Keratinocyte (primary cell): Measurements from ENCODE around the gene APOE.

Experiments
- EZH2 ChIP-seq: IDR thresholded peaks from one replicate; pipeline ENCODE4 v1.6.1; 2012; ENCODE audit warnings: inconsistent platforms, mild to moderate bottlenecking, low read length, moderate library complexity
- TF ChIP-seq, protein P1 (sequence below), 3 experiments: IDR thresholded peaks in 1 of 3; conservative IDR thresholded peaks in 1 of 3; optimal IDR thresholded peaks in 1 of 3; 2 replicates in 2 of 3; 3 replicates in 1 of 3; pipeline versions ENCODE3 to v1.5.1; 2011; ENCODE audit warnings: low read length in 3 of 3, mild to moderate bottlenecking in 3 of 3, moderate library complexity in 2 of 3, control low read depth in 1 of 3, inconsistent platforms in 1 of 3; ENCODE audit not compliant: insufficient read depth in 2 of 3; ENCODE audit errors: extremely low read depth in 1 of 3

DNA sequence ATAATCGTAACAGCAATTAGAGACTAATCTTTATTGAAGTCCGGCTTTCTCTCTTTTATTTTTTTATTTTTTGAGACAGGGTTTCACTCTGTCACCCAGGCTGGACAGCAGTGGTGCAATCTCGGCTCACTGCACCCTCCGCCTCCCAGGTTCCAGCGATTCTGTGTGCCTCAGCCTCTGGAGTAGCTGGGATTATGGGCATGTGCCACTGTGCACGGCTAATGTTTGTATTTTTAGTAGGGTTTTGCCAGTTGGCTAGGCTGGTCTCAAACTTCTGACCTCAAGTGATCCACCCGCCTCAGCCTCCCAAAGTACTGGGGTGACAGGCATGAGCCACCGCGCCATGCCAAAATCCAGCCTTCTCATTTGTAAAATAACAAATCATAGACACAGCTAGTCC lies 44.0 kb downstream of the APOE start:
- TF ChIP-seq, protein P1, sequence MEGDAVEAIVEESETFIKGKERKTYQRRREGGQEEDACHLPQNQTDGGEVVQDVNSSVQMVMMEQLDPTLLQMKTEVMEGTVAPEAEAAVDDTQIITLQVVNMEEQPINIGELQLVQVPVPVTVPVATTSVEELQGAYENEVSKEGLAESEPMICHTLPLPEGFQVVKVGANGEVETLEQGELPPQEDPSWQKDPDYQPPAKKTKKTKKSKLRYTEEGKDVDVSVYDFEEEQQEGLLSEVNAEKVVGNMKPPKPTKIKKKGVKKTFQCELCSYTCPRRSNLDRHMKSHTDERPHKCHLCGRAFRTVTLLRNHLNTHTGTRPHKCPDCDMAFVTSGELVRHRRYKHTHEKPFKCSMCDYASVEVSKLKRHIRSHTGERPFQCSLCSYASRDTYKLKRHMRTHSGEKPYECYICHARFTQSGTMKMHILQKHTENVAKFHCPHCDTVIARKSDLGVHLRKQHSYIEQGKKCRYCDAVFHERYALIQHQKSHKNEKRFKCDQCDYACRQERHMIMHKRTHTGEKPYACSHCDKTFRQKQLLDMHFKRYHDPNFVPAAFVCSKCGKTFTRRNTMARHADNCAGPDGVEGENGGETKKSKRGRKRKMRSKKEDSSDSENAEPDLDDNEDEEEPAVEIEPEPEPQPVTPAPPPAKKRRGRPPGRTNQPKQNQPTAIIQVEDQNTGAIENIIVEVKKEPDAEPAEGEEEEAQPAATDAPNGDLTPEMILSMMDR (optimal IDR thresholded peaks at IDR 0.05 in 1 of 3, IDR thresholded peaks at IDR 0.05 in 1 of 3, conservative IDR thresholded peaks at IDR 0.05 in 1 of 3; ENCODE audit: extremely low read depth in 1 of 3, insufficient read depth in 2 of 3, low read length in 3 of 3) = no peak
- no peak for TF ChIP-seq EZH2
